ENCODE results near the gene OR11H6.
"Not testable (repeated sequence)": the region's sequence is repeated elsewhere in the genome, so short reads cannot be mapped to it uniquely, and the experiment has no call there.

OR11H6 gene

GRCh38 chr14:20223410-20223809 lies at the start of gene OR11H6:
TSS of gene OR11H6 (plus strand) at chr14:20223710. CDS start at chr14:20223710, 0 bp downstream.
- no peak for FAIRE-seq

- FAIRE-seq, result not testable (repeated sequence)
Observed at GRCh38 chr14:20174205-20174604, 49.3 kb upstream of the OR11H6 start.

GRCh38 chr14:20176330-20176729 lies 47.2 kb upstream of the OR11H6 start:
- FAIRE-seq, result no peak

- FAIRE-seq, result no peak
Observed at GRCh38 chr14:20177433-20177974, 46.0 kb upstream of the OR11H6 start.

- FAIRE-seq, result no peak
Observed at GRCh38 chr14:20179218-20179617, 44.3 kb upstream of the OR11H6 start.

GRCh38 chr14:20179880-20180279 lies 43.6 kb upstream of the OR11H6 start:
- no peak for FAIRE-seq

GRCh38 chr14:20180486-20180885 lies 43.0 kb upstream of the OR11H6 start:
- FAIRE-seq, result no peak

- no peak for FAIRE-seq
Observed at GRCh38 chr14:20184181-20184580, 39.3 kb upstream of the OR11H6 start.

- no peak for FAIRE-seq
Observed at GRCh38 chr14:20190596-20190995, 32.9 kb upstream of the OR11H6 start, which contains the start of gene OR11G2. TSS of gene OR11G2 (plus strand) at chr14:20190896. CDS start at chr14:20197438, 6,542 bp downstream.

- FAIRE-seq, result no peak
Observed at GRCh38 chr14:20191396-20191795, 32.1 kb upstream of the OR11H6 start.

- FAIRE-seq, result no peak
Observed at GRCh38 chr14:20194101-20194500, 29.4 kb upstream of the OR11H6 start.

- FAIRE-seq, result not testable (repeated sequence)
Observed at GRCh38 chr14:20195170-20195569, 28.3 kb upstream of the OR11H6 start.

GRCh38 chr14:20195911-20196310 lies 27.6 kb upstream of the OR11H6 start:
- FAIRE-seq, result no peak

- FAIRE-seq, result no peak
Observed at GRCh38 chr14:20197459-20197858, 26.1 kb upstream of the OR11H6 start.

- no peak for FAIRE-seq
Observed at GRCh38 chr14:20198991-20199390, 24.5 kb upstream of the OR11H6 start.

- FAIRE-seq, result no peak
Observed at GRCh38 chr14:20204721-20205120, 18.8 kb upstream of the OR11H6 start.

- FAIRE-seq, result no peak
Observed at GRCh38 chr14:20209595-20209994, 13.9 kb upstream of the OR11H6 start.

GRCh38 chr14:20212406-20212805 lies 11.1 kb upstream of the OR11H6 start:
- not testable (repeated sequence) for FAIRE-seq

- no peak for FAIRE-seq
Observed at GRCh38 chr14:20215196-20215595, 8.3 kb upstream of the OR11H6 start.

- FAIRE-seq, result no peak
Observed at GRCh38 chr14:20219033-20219432, 4.5 kb upstream of the OR11H6 start.

GRCh38 chr14:20228681-20229080 lies 5.2 kb downstream of the OR11H6 start, which contains the start of gene OR11H7:
TSS of gene OR11H7 (plus strand) at chr14:20228981.
- peak; percentile 21 for FAIRE-seq

- FAIRE-seq, result not testable (repeated sequence)
Observed at GRCh38 chr14:20235415-20235814, 11.9 kb downstream of the OR11H6 start.

GRCh38 chr14:20247646-20248246 lies 24.2 kb downstream of the OR11H6 start:
- FAIRE-seq, result peak; percentile 78

GRCh38 chr14:20262642-20263128 lies 39.2 kb downstream of the OR11H6 start:
- FAIRE-seq, result no peak

GRCh38 chr14:20264361-20264760 lies 40.9 kb downstream of the OR11H6 start:
- not testable (repeated sequence) for FAIRE-seq
